Glutamatergic neuron (in vitro differentiated cells): ENCODE data around the gene SRSF9. TPM values are rescaled to one million over a fixed set of nuclear protein-coding genes. Genes with fewer than 3 reads are reported as not detected.
A peak's percentile ranks its signal among the peaks of the same experiment; 100 is the strongest.

Experiments
- DNase-seq: peaks from one replicate; pipeline ENCODE4 v3.0.0; 2022
- H3K27ac Mint-ChIP-seq: one replicate; pipeline ENCODE4 v1.8.0; 2020; ENCODE audit warnings: mild to moderate bottlenecking, mixed read lengths, inconsistent platforms; ENCODE audit not compliant: unreplicated experiment
- H3K27me3 Mint-ChIP-seq: one replicate; pipeline ENCODE4 v1.8.0; 2020; ENCODE audit warnings: mild to moderate bottlenecking, moderate library complexity, mixed read lengths, inconsistent platforms; ENCODE audit not compliant: unreplicated experiment
- H3K36me3 Mint-ChIP-seq: one replicate; pipeline ENCODE4 v1.8.0; 2020; ENCODE audit warnings: mild to moderate bottlenecking, mixed read lengths, inconsistent platforms; ENCODE audit not compliant: unreplicated experiment
- H3K4me1 Mint-ChIP-seq: one replicate; pipeline ENCODE4 v1.8.0; 2020; ENCODE audit warnings: mild to moderate bottlenecking, low read depth, mixed read lengths, inconsistent platforms; ENCODE audit not compliant: unreplicated experiment
- H3K4me3 Mint-ChIP-seq: one replicate; pipeline ENCODE4 v1.8.0; 2020; ENCODE audit warnings: mild to moderate bottlenecking, mixed read lengths, inconsistent platforms; ENCODE audit not compliant: unreplicated experiment
- H3K9me3 Mint-ChIP-seq: one replicate; pipeline ENCODE4 v1.8.0; 2020; ENCODE audit warnings: mild to moderate bottlenecking, moderate library complexity, mixed read lengths, inconsistent platforms; ENCODE audit not compliant: unreplicated experiment
- CTCF ChIP-seq: fragments of 200-600 bp; sonication (generic); IDR thresholded peaks from one replicate; pipeline ENCODE4 v1.5.0; 2021; ENCODE audit not compliant: partially characterized antibody, unreplicated experiment
- total RNA-seq: library from RNA; stranded (reverse); fragmentation: NEBNext Ultra II Directional; extraction: Animal tissue kit (Norgen Biotek cat#: 25700); gene quantifications from one replicate; pipeline ENCODE4 v1.2.1, GENCODE V29; 2021; ENCODE audit not compliant: unreplicated experiment

The SRSF9 gene
- total RNA-seq, 1 donor from 2014 or later: 210 TPM

- Mint-ChIP-seq H3K27me3 (peaks cover 4% of the 10 kb centered on the region), H3K27ac (no peak overlapping the region), H3K4me1 (peaks cover 4% of the 10 kb centered on the region), H3K36me3 (no peaks in the 10 kb centered on the region), H3K4me3 (no peak overlapping the region), H3K9me3 (peaks cover 2% of the 10 kb centered on the region)
- no peak for TF ChIP-seq CTCF
- no peak for DNase-seq
Observed at GRCh38 chr12:120432772-120433525, 36.6 kb downstream of the SRSF9 start.

- no peak overlapping the region for H3K27ac Mint-ChIP-seq
- TF ChIP-seq CTCF: no peak
- DNase-seq: no peak
- peak overlapping the region; percentile 11 for H3K4me3 Mint-ChIP-seq
- peaks cover 2% of the 10 kb centered on the region for H3K27me3 Mint-ChIP-seq
- no peaks in the 10 kb centered on the region for H3K36me3 Mint-ChIP-seq
- no peaks in the 10 kb centered on the region for H3K9me3 Mint-ChIP-seq
- peaks cover 4% of the 10 kb centered on the region for H3K4me1 Mint-ChIP-seq
Observed at GRCh38 chr12:120429368-120429767, 40.2 kb downstream of the SRSF9 start.

DNA sequence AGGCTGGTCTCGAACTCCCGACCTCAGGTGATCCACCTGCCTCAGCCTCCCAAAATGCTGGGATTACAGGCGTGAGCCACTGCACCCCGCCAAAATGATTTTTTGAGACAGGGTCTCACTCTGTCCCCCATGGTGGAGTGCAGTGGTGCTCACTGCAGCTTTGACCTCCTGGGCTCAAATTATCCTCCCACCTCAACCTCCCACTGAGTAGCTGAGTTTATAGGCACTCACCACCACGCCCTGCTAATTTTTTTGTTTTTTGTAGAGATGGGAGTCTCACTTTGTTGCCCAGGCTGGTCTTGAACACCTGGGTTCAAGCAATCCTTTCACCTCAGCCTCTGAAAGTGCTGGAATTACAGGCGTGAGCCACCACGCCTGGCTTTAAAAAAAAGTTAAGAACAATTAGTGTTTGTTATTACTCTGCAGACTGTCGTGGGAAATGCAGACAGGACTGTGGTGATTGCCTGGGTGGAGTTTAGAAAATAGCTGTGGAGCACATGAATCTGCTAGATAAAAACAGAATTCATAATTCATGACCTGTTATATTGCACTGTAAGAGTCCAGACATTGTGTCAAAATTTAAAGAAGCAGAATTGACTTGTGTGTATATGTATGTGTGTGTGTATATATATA is 40.8 kb downstream of the SRSF9 start:
- Mint-ChIP-seq H3K4me1 (peaks cover 4% of the 10 kb centered on the region), H3K36me3 (no peaks in the 10 kb centered on the region), H3K27ac (no peak overlapping the region), H3K27me3 (peaks cover 2% of the 10 kb centered on the region), H3K9me3 (no peaks in the 10 kb centered on the region), H3K4me3 (no peak overlapping the region)
- DNase-seq: no peak
- no peak for TF ChIP-seq CTCF

- H3K4me1 Mint-ChIP-seq: peaks cover 4% of the 10 kb centered on the region
- H3K9me3 Mint-ChIP-seq: no peaks in the 10 kb centered on the region
- H3K36me3 Mint-ChIP-seq: no peaks in the 10 kb centered on the region
- DNase-seq: no peak
- no peak overlapping the region for H3K27ac Mint-ChIP-seq
- H3K27me3 Mint-ChIP-seq: peaks cover 2% of the 10 kb centered on the region
- no peak for TF ChIP-seq CTCF
- no peak overlapping the region for H3K4me3 Mint-ChIP-seq
Observed at GRCh38 chr12:120425797-120426196, 43.8 kb downstream of the SRSF9 start.

GRCh38 chr12:120422892-120423456 is 46.6 kb downstream of the SRSF9 start:
- DNase-seq: no peak
- no peak for TF ChIP-seq CTCF
- no peaks in the 10 kb centered on the region for H3K36me3 Mint-ChIP-seq
- no peaks in the 10 kb centered on the region for H3K27me3 Mint-ChIP-seq
- no peaks in the 10 kb centered on the region for H3K9me3 Mint-ChIP-seq
- H3K27ac Mint-ChIP-seq: no peak overlapping the region
- no peaks in the 10 kb centered on the region for H3K4me1 Mint-ChIP-seq
- H3K4me3 Mint-ChIP-seq: no peak overlapping the region
